ENCODE results near the gene ITPR2. TPM values are rescaled to one million over a fixed set of nuclear protein-coding genes. Genes with fewer than 3 reads are reported as not detected.

ITPR2 gene
- polyA plus RNA-seq, 2 of the 4 experiments (the other 2 are of a cell fraction) = 3.1 to 8.1 TPM

DNA sequence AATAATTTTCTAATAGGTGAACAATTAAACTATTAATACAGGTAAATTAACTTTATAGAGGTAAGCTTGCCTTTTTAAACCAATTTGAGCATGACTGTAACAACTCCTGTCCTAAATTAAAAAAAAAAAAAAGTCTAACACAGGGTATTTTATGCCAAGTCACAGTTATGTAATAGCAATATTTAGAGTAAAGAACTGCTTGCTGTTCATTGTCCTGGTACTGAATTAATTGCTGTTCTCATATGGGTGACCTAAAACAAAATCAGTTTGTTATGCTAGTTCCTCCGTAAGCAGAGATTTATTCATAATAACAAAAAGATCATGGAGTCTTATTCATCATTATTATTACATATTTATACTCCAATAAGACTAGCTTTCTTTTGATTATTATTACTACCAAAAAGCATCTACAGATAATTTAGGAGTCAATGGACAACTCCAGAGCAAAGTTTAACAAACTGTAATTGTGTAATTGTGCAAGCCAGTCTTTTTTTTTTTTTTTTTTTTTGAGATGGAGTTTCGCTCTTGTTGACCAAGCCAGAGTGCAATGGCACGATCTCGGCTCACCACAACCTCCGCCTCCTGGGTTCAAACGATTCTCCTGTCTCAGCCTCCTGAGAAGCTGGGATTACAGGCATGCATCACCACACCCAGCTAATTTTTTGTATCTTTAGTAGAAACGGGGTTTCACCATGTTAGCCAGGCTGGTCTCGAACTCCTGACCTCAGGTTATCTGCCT, 98.3 kb downstream of the ITPR2 start:
- ATAC-seq (no peak), FAIRE-seq (no peak), DNase-seq (ENCODE audit: low read depth in 1 of 2, low spot score in 1 of 2) (no peak)
- CTCF ChIA-PET = no interaction called here
- H3K9me3 ChIP-seq = peaks cover 11% of the 10 kb centered on the region; the same call in 2 of the 3 replicates
- H3K27ac ChIP-seq = no peak overlapping the region
- POLR2A ChIA-PET = interaction anchor here (0.7 kb wide), 1 partner anchor 12 kb away, joined by 12 read pairs; no protein-coding TSS in a partner anchor
- H3K4me2 ChIP-seq = no peak overlapping the region
- no peak overlapping the region for H3K4me3 ChIP-seq
- H3K4me1 ChIP-seq = peaks cover 7% of the 10 kb centered on the region
- 87% methylated on average over 8 of the region's 8 CpGs for WGBS (ENCODE audit: missing lambda C conversion rate)
- TF ChIP-seq, protein P1, sequence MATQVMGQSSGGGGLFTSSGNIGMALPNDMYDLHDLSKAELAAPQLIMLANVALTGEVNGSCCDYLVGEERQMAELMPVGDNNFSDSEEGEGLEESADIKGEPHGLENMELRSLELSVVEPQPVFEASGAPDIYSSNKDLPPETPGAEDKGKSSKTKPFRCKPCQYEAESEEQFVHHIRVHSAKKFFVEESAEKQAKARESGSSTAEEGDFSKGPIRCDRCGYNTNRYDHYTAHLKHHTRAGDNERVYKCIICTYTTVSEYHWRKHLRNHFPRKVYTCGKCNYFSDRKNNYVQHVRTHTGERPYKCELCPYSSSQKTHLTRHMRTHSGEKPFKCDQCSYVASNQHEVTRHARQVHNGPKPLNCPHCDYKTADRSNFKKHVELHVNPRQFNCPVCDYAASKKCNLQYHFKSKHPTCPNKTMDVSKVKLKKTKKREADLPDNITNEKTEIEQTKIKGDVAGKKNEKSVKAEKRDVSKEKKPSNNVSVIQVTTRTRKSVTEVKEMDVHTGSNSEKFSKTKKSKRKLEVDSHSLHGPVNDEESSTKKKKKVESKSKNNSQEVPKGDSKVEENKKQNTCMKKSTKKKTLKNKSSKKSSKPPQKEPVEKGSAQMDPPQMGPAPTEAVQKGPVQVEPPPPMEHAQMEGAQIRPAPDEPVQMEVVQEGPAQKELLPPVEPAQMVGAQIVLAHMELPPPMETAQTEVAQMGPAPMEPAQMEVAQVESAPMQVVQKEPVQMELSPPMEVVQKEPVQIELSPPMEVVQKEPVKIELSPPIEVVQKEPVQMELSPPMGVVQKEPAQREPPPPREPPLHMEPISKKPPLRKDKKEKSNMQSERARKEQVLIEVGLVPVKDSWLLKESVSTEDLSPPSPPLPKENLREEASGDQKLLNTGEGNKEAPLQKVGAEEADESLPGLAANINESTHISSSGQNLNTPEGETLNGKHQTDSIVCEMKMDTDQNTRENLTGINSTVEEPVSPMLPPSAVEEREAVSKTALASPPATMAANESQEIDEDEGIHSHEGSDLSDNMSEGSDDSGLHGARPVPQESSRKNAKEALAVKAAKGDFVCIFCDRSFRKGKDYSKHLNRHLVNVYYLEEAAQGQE (IDR thresholded peaks at IDR 0.05) = peak; percentile 41; the same call in 1 of the 2 replicates
- TF ChIP-seq NFE2L2 (conservative IDR thresholded peaks at IDR 0.05; ENCODE audit: low read length) = no peak
- no peak for TF ChIP-seq JUN (IDR thresholded peaks at IDR 0.05)
- TF ChIP-seq HOXA7 (CRISPR knock-in tag; IDR thresholded peaks at IDR 0.05) = no peak
- TF ChIP-seq, protein P2, sequence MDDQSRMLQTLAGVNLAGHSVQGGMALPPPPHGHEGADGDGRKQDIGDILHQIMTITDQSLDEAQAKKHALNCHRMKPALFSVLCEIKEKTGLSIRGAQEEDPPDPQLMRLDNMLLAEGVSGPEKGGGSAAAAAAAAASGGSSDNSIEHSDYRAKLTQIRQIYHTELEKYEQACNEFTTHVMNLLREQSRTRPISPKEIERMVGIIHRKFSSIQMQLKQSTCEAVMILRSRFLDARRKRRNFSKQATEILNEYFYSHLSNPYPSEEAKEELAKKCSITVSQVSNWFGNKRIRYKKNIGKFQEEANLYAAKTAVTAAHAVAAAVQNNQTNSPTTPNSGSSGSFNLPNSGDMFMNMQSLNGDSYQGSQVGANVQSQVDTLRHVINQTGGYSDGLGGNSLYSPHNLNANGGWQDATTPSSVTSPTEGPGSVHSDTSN (IDR thresholded peaks at IDR 0.05) = no peak
- no peak for TF ChIP-seq ZNF302 (CRISPR knock-in tag; IDR thresholded peaks at IDR 0.05)

- TF ChIP-seq HOXB5 (CRISPR knock-in tag; IDR thresholded peaks at IDR 0.05) (no peak), HEYL (CRISPR knock-in tag; IDR thresholded peaks at IDR 0.05) (no peak), KDM5A (IDR thresholded peaks at IDR 0.05) (no peak), JUN (IDR thresholded peaks at IDR 0.05) (no peak), ZSCAN20 (CRISPR knock-in tag; IDR thresholded peaks at IDR 0.05) (no peak), CBX8 (IDR thresholded peaks at IDR 0.05) (no peak), CHD2 (IDR thresholded peaks at IDR 0.05; ENCODE audit: low read length, partially characterized antibody) (no peak), HOXB13 (CRISPR knock-in tag; IDR thresholded peaks at IDR 0.05; ENCODE audit: low read depth) (no peak), USF2 (IDR thresholded peaks at IDR 0.05) (no peak), NPAS2 (CRISPR knock-in tag; IDR thresholded peaks at IDR 0.05; ENCODE audit: borderline replicate concordance) (no peak), EHMT2 (IDR thresholded peaks at IDR 0.05; ENCODE audit: low read depth) (no peak), HDAC2 (IDR thresholded peaks at IDR 0.05) (no peak), PHF8 (IDR thresholded peaks at IDR 0.05; ENCODE audit: borderline replicate concordance, low read depth) (no peak), RCOR1 (IDR thresholded peaks at IDR 0.05; ENCODE audit: low read depth, low read length) (no peak), BHLHE40 (IDR thresholded peaks at IDR 0.05; ENCODE audit: low read depth, low read length) (no peak), MAFK (IDR thresholded peaks at IDR 0.05; ENCODE audit: partially characterized antibody) (no peak), FOSL2 (IDR thresholded peaks at IDR 0.05) (no peak), FOSL2 (CRISPR knock-in tag; IDR thresholded peaks at IDR 0.05) (no peak), NR3C1 (IDR thresholded peaks at IDR 0.05) (no peak), JUNB (IDR thresholded peaks at IDR 0.05) (no peak)
- TF ChIP-seq, protein P2 (IDR thresholded peaks at IDR 0.05) = no peak
- H3K9me3 ChIP-seq = no peaks in the 10 kb centered on the region
- peaks cover 7% of the 10 kb centered on the region for H3K4me1 ChIP-seq
- no peak overlapping the region for H3K4me3 ChIP-seq
- 77% methylated on average over 6 of the region's 6 CpGs for WGBS (ENCODE audit: missing lambda C conversion rate)
- H3K27ac ChIP-seq = no peak overlapping the region
- DNase-seq (ENCODE audit: low read depth in 1 of 2, low spot score in 1 of 2) (no peak), ATAC-seq (no peak), FAIRE-seq (no peak)
- CTCF ChIA-PET = no interaction called here
- no peak overlapping the region for H3K4me2 ChIP-seq
- POLR2A ChIA-PET = no interaction called here
These were observed 100.7 kb downstream of the ITPR2 start for GRCh38 chr12:26732005-26732908.

Measured in A549 (cell line).